GM12878 (cell line): Measurements from ENCODE around the gene PIP4K2B. TPM values are rescaled to one million over a fixed set of nuclear protein-coding genes. Genes with fewer than 3 reads are reported as not detected.

ENCODE experiments used
- ATAC-seq: fragments of 200-7000 bp; cut with Tn5 transposase; 3 replicates; pipeline ENCODE4 v1.9.1; 2020; ENCODE audit warnings: mild to moderate bottlenecking, moderate library complexity
- BruUV-seq: library from RNA; stranded (reverse); fragments of 400-500 nt; replicated peaks from 2 replicates; lab custom pipeline; 2021; lab: Mats Ljungman, UMichigan
- CTCF ChIA-PET: fragments of 300-600 bp; sonication (Branson Sonifier 250); formaldehyde crosslinking; extraction: SDS; loops from one replicate; lab custom pipeline; 2021; ENCODE audit warnings: inconsistent platforms; lab: Yijun Ruan, JAX
- POLR2A ChIA-PET: fragments of 350-600 bp; formaldehyde crosslinking; extraction: SDS; loops from one replicate; lab custom pipeline; 2021; ENCODE audit warnings: inconsistent platforms; lab: Charles Lee
- RAD21 ChIA-PET: fragments of 300-600 bp; sonication (Branson Sonifier 250); formaldehyde crosslinking; loops from one replicate; lab custom pipeline; 2023; ENCODE audit warnings: antibody characterized with exemption; ENCODE audit not compliant: unreplicated experiment; lab: Charles Lee
- SMC1A ChIA-PET: fragments of 300-600 bp; sonication (Branson Sonifier 250); formaldehyde crosslinking; loops from one replicate; lab custom pipeline; 2023; ENCODE audit not compliant: unreplicated experiment, uncharacterized antibody; lab: Charles Lee
- DNase-seq: peaks from one replicate; pipeline ENCODE4 v3.0.0-alpha.2; 2011; ENCODE audit warnings: low read depth, low spot score
- FAIRE-seq: peaks from 3 replicates; lab custom pipeline; 2011; peaks lifted over from hg19 to GRCh38; lab: Jason Lieb, UNC
- H2AFZ ChIP-seq: 2 replicates; pipeline ENCODE4 v1.6.0; 2011; ENCODE audit warnings: low read depth, low read length, control low read depth; ENCODE audit not compliant: control insufficient read depth
- H3K27ac ChIP-seq: 2 replicates; pipeline ENCODE4 v1.5.1; 2011; ENCODE audit warnings: control low read depth; ENCODE audit not compliant: control insufficient read depth, insufficient read depth
- H3K27me3 ChIP-seq, 2 experiments: replicated peaks in 1 of 2; 2 replicates each; pipeline versions ENCODE4 v1.6.0 to v1.6.1; 2011; ENCODE audit warnings: low read length in 1 of 2; ENCODE audit not compliant: control insufficient read depth in 2 of 2, insufficient read depth in 2 of 2
- H3K36me3 ChIP-seq, 2 experiments: 2 replicates each; pipeline ENCODE4 v1.5.1; 2011; ENCODE audit warnings: low read length in 1 of 2; ENCODE audit not compliant: control insufficient read depth in 2 of 2, insufficient read depth in 2 of 2
- H3K4me1 ChIP-seq: 2 replicates; pipeline ENCODE4 v1.6.1; 2011; ENCODE audit warnings: mild to moderate bottlenecking, low read length, moderate library complexity, mixed read lengths; ENCODE audit not compliant: control insufficient read depth, insufficient read depth
- H3K4me2 ChIP-seq: 2 replicates; pipeline ENCODE4 v1.6.0; 2011; ENCODE audit warnings: control low read depth; ENCODE audit not compliant: control insufficient read depth, insufficient read depth
- H3K4me3 ChIP-seq: fragments of 200-600 bp; sonication (generic); 2 replicates; pipeline ENCODE4 v1.5.1; 2016
- H3K79me2 ChIP-seq: 2 replicates; pipeline ENCODE4 v1.6.0; 2011; ENCODE audit warnings: low read length; ENCODE audit not compliant: control insufficient read depth, insufficient read depth
- H3K9ac ChIP-seq: 2 replicates; pipeline ENCODE4 v1.8.0; 2011; ENCODE audit warnings: low read length, control low read depth, mixed read lengths; ENCODE audit not compliant: control insufficient read depth, insufficient read depth
- H3K9me3 ChIP-seq: replicated peaks from 3 replicates; pipeline ENCODE4 v1.5.1; 2011; ENCODE audit warnings: mild to moderate bottlenecking, low read length; ENCODE audit not compliant: control insufficient read depth, insufficient read depth
- H4K20me1 ChIP-seq: 2 replicates; pipeline ENCODE4 v1.6.0; 2011; ENCODE audit not compliant: control insufficient read depth, insufficient read depth
- BCL11A ChIP-seq: IDR thresholded peaks from 2 replicates; pipeline ENCODE4 v1.6.1; 2011; ENCODE audit warnings: low read depth, low read length
- CBX5 ChIP-seq: sonication (generic); IDR thresholded peaks from 2 replicates; pipeline ENCODE4 v1.6.1; 2016; ENCODE audit warnings: low read depth, moderate library complexity, mild to moderate bottlenecking, inconsistent platforms
- CHD1 ChIP-seq: IDR thresholded peaks from 2 replicates; pipeline ENCODE4 v1.6.1; 2012; ENCODE audit warnings: low read depth, low read length, improper control_type of control experiment
- ELK1 ChIP-seq: IDR thresholded peaks from 2 replicates; pipeline ENCODE4 v1.6.1; 2012; ENCODE audit warnings: low read depth, low read length, improper control_type of control experiment
- EZH2 ChIP-seq: IDR thresholded peaks from 2 replicates; pipeline ENCODE4 v1.6.1; 2012; ENCODE audit warnings: low read depth, mild to moderate bottlenecking, control low read depth, inconsistent platforms, low read length, borderline replicate concordance; ENCODE audit not compliant: control insufficient read depth
- HDAC6 ChIP-seq: fragments of 200-600 bp; sonication (generic); IDR thresholded peaks from one replicate; pipeline ENCODE4 v1.8.0; 2017; ENCODE audit warnings: antibody characterized with exemption; ENCODE audit not compliant: unreplicated experiment
- JUNB ChIP-seq: IDR thresholded peaks from 2 replicates; pipeline ENCODE4 v1.6.1; 2016; ENCODE audit warnings: antibody characterized with exemption, mild to moderate bottlenecking
- MYB ChIP-seq: fragments of 150-350 bp; IDR thresholded peaks from 2 replicates; pipeline ENCODE4 v1.6.1; 2014; ENCODE audit warnings: mild to moderate bottlenecking, low read depth, low read length, borderline replicate concordance
- NFIC ChIP-seq: IDR thresholded peaks from 2 replicates; pipeline ENCODE4 v1.6.1; 2012; ENCODE audit warnings: low read depth, mild to moderate bottlenecking, inconsistent platforms, low read length, moderate library complexity
- NFYA ChIP-seq: IDR thresholded peaks from 2 replicates; pipeline ENCODE4 v1.6.1; 2011; ENCODE audit warnings: low read depth, mild to moderate bottlenecking, low read length, improper control_type of control experiment, borderline replicate concordance
- NR2C1 ChIP-seq: fragments of 450-650 bp; IDR thresholded peaks from 2 replicates; pipeline ENCODE4 v1.6.1; 2017; ENCODE audit warnings: antibody characterized with exemption, mild to moderate bottlenecking, moderate library complexity
- PAX5 ChIP-seq: IDR thresholded peaks from 2 replicates; pipeline ENCODE4 v1.6.1; 2011; ENCODE audit warnings: low read depth, low read length, borderline replicate concordance
- POLR2AphosphoS2 ChIP-seq: IDR thresholded peaks from 2 replicates; pipeline ENCODE4 v1.6.1; 2011; ENCODE audit warnings: low read depth, mild to moderate bottlenecking, low read length, improper control_type of control experiment, moderate library complexity
- RCOR1 ChIP-seq: conservative IDR thresholded peaks from 2 replicates; pipeline ENCODE4 v1.6.1; 2012; ENCODE audit warnings: low read depth, low read length, improper control_type of control experiment
- RELA ChIP-seq: fragments of 450-650 bp; IDR thresholded peaks from 2 replicates; pipeline ENCODE4 v1.8.0; 2014; ENCODE audit warnings: borderline replicate concordance; ENCODE audit not compliant: partially characterized antibody
- SREBF1 ChIP-seq: IDR thresholded peaks from 2 replicates; pipeline ENCODE4 v1.6.1; 2012; ENCODE audit warnings: mild to moderate bottlenecking, low read length
- STAT3 ChIP-seq: IDR thresholded peaks from 2 replicates; pipeline ENCODE4 v1.6.1; 2011; ENCODE audit warnings: low read depth, low read length, improper control_type of control experiment
- TARDBP ChIP-seq: IDR thresholded peaks from 2 replicates; pipeline ENCODE4 v1.6.1; 2016; ENCODE audit warnings: borderline replicate concordance
- ZNF24 ChIP-seq: fragments of 450-650 bp; IDR thresholded peaks from 2 replicates; pipeline ENCODE4 v1.6.1; 2017; ENCODE audit warnings: antibody characterized with exemption, mild to moderate bottlenecking
- WGBS: methylation state at CpG from one replicate; pipeline ENCODE4 v1.1.6; 2016; ENCODE audit warnings: low lambda C conversion rate; ENCODE audit not compliant: insufficient replicate concordance, insufficient coverage; ENCODE audit errors: missing lambda C conversion rate; 5-methylcytosine and 5-hydroxymethylcytosine counted together
- in situ Hi-C: fragments of 300-500 bp; cut with MboI; formaldehyde crosslinking; loops from 9 replicates; pipeline ENCODE4 v1.14.3; 2018; ENCODE audit warnings: mixed read lengths
- intact Hi-C: fragments of 100-400 bp; cut with micrococcal nuclease; formaldehyde crosslinking; loops from one replicate; pipeline ENCODE4 v1.14.2; 2022; ENCODE audit not compliant: unreplicated experiment
- polyA plus RNA-seq, 11 experiments: library from polyadenylated mRNA; depleted of rRNA in 4 of 11; unstranded in 6 of 11; stranded (reverse) in 5 of 11; fragments of >200 nt; fragmentation: Nextera tagmentation in 4 of 11; fragmentation: Illumina TruSeq in 1 of 11; extraction: Ambion mirVana in 4 of 11; extraction: Trizol in 1 of 11; gene quantifications; 1 replicate in 1 of 11; 2 replicates in 10 of 11; pipeline versions ENCODE4 v1.2.1 to v1.2.3, GENCODE V29; 2011 to 2016; ENCODE audit warnings: inconsistent platforms in 2 of 11, missing spikeins in 2 of 11, low read depth in 1 of 11
- total RNA-seq, 4 experiments: library from RNA; depleted of rRNA in 3 of 4; stranded (reverse); fragments of >200 nt in 3 of 4; fragmentation: Illumina TruSeq in 1 of 4; extraction: Trizol in 1 of 4; gene quantifications; 2 replicates each; pipeline versions ENCODE4 v1.2.1 to v1.2.3, GENCODE V29; 2013 to 2021
- TF ChIP-seq, protein P1 (sequence below): IDR thresholded peaks from 2 replicates; pipeline ENCODE4 v1.6.1; 2011; ENCODE audit warnings: borderline replicate concordance, low read depth, mild to moderate bottlenecking, moderate library complexity, mixed read lengths, low read length; ENCODE audit not compliant: insufficient read depth; ENCODE audit errors: extremely low read length
- TF ChIP-seq, protein P2 (sequence below): fragments of 450-650 bp; IDR thresholded peaks from 2 replicates; pipeline ENCODE4 v1.6.1; 2017; ENCODE audit warnings: borderline replicate concordance
- TF ChIP-seq, protein P3 (sequence below): fragments of 450-650 bp; IDR thresholded peaks from 2 replicates; pipeline ENCODE4 v1.6.1; 2016; ENCODE audit warnings: mild to moderate bottlenecking

The PIP4K2B gene
- total and polyA plus RNA-seq, 10 of the 15 experiments (the other 5 are each of a cell fraction or from before 2014, with no cell fraction given): 3.8 to 30.3 (median 18.2) TPM

DNA sequence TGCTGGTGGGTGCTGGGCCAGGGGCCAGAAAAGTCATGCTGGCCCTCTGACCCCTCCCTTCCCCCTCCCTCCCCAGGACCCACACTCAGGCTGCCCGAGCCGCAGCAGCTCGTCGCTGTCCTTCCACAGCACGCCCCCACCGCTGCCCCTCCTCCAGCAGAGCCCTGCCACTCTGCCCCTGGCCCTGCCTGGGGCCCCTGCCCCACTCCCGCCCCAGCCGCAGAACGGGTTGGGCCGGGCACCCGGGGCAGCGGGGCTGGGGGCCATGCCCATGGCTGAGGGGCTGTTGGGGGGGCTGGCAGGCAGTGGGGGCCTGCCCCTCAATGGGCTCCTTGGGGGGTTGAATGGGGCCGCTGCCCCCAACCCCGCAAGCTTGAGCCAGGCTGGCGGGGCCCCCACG is 77.6 kb downstream of the PIP4K2B start (continued):
- TF ChIP-seq RELA (no peak), CBX5 (no peak), RCOR1 (no peak), POLR2AphosphoS2 (no peak), PAX5 (no peak), ZNF24 (no peak)

- H3K27ac ChIP-seq: no peak overlapping the region
- intact Hi-C loops: no loop called here
- ChIA-PET RAD21 (no interaction called here), POLR2A (no interaction called here), CTCF (no interaction called here), SMC1A (no interaction called here)
- no peaks in the 10 kb centered on the region for H3K27me3 ChIP-seq
- no peaks in the 10 kb centered on the region for H3K9me3 ChIP-seq
- in situ Hi-C loops: no loop called here
- H3K4me3 ChIP-seq: no peak overlapping the region
- no peaks in the 10 kb centered on the region for H3K79me2 ChIP-seq
- H3K36me3 ChIP-seq: peaks cover 5 to 6% of the 10 kb centered on the region in 2 experiments; a peak in 3 of 4 replicates
- FAIRE-seq (no peak), ATAC-seq (no peak), DNase-seq (no peak)
- 99% methylated on average over 6 of the region's 6 CpGs for WGBS
- no peaks in the 10 kb centered on the region for H4K20me1 ChIP-seq
- no peak overlapping the region for H2AFZ ChIP-seq
- H3K4me2 ChIP-seq: no peak overlapping the region
- H3K4me1 ChIP-seq: no peaks in the 10 kb centered on the region
- H3K9ac ChIP-seq: no peak overlapping the region
- no TSS peak for BruUV-seq
- TF ChIP-seq STAT3 (no peak), NR2C1 (no peak), MYB (no peak), HDAC6 (no peak), NFIC (no peak), ELK1 (no peak), TARDBP (no peak), BCL11A (no peak), SREBF1 (no peak), NFYA (no peak), CHD1 (no peak), JUNB (no peak), EZH2 (no peak)
- TF ChIP-seq, protein P1, sequence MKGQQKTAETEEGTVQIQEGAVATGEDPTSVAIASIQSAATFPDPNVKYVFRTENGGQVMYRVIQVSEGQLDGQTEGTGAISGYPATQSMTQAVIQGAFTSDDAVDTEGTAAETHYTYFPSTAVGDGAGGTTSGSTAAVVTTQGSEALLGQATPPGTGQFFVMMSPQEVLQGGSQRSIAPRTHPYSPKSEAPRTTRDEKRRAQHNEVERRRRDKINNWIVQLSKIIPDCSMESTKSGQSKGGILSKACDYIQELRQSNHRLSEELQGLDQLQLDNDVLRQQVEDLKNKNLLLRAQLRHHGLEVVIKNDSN: no peak
- TF ChIP-seq, protein P2, sequence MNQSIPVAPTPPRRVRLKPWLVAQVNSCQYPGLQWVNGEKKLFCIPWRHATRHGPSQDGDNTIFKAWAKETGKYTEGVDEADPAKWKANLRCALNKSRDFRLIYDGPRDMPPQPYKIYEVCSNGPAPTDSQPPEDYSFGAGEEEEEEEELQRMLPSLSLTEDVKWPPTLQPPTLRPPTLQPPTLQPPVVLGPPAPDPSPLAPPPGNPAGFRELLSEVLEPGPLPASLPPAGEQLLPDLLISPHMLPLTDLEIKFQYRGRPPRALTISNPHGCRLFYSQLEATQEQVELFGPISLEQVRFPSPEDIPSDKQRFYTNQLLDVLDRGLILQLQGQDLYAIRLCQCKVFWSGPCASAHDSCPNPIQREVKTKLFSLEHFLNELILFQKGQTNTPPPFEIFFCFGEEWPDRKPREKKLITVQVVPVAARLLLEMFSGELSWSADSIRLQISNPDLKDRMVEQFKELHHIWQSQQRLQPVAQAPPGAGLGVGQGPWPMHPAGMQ: no peak
- TF ChIP-seq, protein P3, sequence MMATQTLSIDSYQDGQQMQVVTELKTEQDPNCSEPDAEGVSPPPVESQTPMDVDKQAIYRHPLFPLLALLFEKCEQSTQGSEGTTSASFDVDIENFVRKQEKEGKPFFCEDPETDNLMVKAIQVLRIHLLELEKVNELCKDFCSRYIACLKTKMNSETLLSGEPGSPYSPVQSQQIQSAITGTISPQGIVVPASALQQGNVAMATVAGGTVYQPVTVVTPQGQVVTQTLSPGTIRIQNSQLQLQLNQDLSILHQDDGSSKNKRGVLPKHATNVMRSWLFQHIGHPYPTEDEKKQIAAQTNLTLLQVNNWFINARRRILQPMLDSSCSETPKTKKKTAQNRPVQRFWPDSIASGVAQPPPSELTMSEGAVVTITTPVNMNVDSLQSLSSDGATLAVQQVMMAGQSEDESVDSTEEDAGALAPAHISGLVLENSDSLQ: no peak
These were observed 78.4 kb downstream of the PIP4K2B start for GRCh38 chr17:38720941-38721340.
